ENCODE data around the gene PNMA6E.

DNA sequence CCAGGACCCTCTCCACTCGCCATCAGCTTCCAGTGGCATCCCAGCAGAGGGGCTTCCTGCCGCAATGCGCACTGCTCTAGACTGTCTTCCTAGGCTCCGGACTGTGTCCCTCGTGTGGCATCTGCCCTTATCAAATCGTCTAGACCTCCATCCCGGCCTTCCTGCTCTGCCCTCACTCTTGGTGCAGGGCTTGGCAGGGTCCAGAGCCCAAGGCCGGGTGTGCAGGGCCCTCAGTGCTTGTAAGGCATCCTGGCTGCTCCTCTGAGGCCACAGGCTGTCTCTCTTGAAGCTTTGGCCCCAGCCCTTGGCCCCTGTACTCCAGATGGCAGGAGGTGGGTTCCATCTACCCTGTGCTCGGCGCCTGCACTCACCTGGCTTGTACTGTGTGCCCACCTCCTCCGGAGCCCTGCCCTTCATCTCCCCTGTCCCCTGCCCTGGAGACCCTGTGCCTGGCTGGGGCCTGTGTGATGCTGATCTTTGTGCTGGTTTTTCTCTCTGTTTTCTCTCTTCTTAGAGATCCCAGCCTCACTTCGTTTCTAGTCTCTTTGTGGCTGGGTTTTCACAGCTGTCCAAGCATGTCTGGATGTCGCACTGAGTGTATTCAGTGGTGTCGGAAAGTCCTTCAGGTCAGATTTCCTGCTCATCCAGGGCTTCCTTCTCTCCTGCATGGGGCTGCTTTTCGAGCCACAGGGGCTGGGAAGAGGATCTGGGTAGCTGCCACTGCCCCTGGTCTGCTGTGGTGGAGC, 48.4 kb upstream of the PNMA6E start:
- TF ChIP-seq, protein P1, sequence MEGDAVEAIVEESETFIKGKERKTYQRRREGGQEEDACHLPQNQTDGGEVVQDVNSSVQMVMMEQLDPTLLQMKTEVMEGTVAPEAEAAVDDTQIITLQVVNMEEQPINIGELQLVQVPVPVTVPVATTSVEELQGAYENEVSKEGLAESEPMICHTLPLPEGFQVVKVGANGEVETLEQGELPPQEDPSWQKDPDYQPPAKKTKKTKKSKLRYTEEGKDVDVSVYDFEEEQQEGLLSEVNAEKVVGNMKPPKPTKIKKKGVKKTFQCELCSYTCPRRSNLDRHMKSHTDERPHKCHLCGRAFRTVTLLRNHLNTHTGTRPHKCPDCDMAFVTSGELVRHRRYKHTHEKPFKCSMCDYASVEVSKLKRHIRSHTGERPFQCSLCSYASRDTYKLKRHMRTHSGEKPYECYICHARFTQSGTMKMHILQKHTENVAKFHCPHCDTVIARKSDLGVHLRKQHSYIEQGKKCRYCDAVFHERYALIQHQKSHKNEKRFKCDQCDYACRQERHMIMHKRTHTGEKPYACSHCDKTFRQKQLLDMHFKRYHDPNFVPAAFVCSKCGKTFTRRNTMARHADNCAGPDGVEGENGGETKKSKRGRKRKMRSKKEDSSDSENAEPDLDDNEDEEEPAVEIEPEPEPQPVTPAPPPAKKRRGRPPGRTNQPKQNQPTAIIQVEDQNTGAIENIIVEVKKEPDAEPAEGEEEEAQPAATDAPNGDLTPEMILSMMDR (IDR thresholded peaks at IDR 0.05; ENCODE audit: low read depth, low read length), result no peak
- no peak for TF ChIP-seq MYC (IDR thresholded peaks at IDR 0.05; ENCODE audit: low read depth, low read length)
- TF ChIP-seq, protein P2, sequence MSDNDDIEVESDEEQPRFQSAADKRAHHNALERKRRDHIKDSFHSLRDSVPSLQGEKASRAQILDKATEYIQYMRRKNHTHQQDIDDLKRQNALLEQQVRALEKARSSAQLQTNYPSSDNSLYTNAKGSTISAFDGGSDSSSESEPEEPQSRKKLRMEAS (IDR thresholded peaks at IDR 0.05; ENCODE audit: low read depth, low read length), result no peak
